HG02610 (cell line): ENCODE measurements around the gene SLC49A3.
"Not testable (repeated sequence)": the region's sequence is repeated elsewhere in the genome, so short reads cannot be mapped to it uniquely, and the experiment has no call there.

Source experiments
- ATAC-seq: cut with Tn5 transposase; IDR thresholded peaks from one replicate; pipeline ENCODE4 v1.9.1; 2021; ENCODE audit warnings: mild to moderate bottlenecking, moderate library complexity; ENCODE audit not compliant: unreplicated experiment

SLC49A3 gene

DNA sequence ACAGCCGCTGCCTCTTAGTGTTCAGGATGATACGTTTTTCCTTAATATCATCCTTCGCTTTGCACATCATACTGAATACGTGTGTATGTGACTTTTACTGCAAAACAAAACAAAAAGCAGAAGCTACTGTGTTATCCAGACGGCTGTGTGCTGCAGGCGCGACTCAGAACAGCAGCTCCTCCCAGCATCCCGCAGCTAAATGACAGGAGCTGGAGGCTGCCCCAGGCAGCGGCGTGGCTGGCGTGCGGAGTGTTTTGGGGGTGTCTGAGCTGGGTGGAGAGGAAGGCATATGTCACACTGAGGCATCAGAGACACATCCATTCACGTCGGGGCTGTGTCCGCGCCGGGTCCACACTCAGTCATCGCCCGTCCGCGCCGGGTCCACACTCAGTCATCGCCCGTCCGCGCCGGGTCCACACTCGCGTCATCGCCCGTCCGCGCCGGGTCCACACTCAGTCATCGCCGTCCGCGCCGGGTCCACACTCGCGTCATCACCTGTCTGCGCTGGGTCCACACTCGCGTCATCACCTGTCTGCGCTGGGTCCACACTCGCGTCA is 33.3 kb upstream of the SLC49A3 start:
- no peak for ATAC-seq

DNA sequence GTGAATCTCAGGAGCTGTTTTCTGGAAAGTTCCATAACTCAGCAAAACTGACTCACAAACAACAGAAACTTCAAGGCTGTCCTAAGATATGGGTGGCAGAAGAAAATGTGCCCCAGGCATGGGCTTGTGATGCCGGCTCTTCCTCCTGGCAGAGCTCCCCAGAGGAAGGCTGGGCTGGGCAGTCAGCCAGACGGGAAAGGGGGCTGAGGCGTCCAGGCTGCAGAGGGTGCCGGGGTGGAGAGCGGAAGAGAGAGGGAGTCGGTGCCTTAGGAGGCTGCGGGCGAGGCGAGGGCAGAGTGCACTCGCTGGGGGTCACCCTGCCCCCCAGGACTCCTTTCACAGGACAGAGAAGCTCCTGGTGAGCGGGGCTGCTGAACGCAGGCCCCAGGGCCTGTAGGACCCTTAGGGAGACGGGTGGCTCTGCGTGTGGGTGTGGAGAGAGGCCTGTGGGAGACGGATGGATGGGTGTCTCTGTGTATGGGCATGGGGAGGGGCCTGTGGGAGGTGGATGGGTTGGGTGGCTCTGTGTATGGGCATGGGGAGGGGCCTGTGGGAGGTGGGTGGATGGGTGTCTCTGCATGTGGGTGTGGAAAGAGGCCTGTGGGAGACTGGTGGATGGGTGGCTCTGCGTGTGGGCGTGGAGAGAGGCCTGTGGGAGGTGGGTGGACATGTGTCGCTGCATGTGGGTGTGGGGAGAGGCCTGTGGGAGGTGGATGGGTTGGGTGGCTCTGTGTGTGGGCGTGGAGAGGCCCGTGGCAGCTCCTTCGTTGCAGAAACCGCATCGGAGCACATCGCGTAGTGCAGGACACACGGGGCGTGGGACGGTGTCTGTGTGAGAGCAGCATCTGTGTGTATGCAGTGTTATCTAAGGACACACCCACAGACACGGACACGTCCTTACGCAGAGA is 32.6 kb upstream of the SLC49A3 start:
- no peak for ATAC-seq

DNA sequence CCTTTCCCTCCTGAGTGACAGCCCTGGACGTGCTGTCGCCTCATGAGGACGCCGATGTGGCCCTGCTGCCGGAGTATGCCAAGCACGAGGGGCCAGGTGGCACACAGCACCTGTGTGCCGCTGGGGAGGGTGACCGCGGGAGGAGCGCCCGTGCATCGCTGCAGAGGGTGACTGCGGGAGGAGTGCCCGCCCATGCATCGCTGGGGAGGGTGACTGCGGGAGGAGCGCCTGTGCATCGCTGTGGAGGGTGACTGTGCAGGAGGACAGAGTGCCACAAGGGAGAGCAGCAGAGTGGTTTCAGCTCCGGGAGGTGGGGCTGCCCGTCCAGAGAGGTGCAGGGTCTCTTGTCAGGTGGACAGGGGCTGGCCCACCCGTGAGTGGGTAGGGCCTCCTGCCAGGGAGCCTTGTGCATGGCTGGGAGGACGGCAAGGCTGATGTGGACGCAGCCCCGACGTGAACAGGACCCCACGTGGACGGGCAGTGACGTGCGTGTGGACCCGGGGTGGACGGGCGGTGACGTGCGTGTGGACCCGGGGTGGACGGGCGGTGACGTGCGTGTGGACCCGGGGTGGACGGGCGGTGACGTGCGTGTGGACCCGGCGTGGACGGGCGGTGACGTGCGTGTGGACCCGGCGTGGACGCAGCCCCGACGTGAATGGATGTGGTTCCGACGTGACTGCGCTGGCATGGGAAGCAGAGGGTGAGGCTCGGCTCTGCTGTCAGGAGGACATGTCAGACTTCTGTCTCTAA is 31.3 kb upstream of the SLC49A3 start:
- ATAC-seq: no peak

DNA sequence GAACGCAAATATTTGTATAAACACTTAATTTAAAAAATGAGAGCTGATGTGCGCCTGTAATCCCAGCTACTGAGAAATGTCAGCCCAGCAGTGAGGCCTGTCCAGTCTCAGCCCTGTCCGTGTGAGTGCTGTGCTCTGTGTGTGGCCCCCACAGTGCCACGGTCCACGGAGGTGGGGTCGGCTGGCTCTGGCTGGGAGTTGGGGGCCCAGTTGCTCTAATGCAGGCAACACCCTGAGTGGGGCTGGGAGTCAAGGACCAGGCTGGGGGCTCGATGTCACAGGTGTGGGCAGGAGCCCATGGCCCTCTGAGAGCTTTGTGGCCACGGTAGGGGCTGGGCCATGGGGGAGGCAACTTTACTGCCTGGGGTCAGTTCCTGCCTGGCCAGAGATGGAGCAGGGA is 29.5 kb upstream of the SLC49A3 start:
- ATAC-seq: no peak

DNA sequence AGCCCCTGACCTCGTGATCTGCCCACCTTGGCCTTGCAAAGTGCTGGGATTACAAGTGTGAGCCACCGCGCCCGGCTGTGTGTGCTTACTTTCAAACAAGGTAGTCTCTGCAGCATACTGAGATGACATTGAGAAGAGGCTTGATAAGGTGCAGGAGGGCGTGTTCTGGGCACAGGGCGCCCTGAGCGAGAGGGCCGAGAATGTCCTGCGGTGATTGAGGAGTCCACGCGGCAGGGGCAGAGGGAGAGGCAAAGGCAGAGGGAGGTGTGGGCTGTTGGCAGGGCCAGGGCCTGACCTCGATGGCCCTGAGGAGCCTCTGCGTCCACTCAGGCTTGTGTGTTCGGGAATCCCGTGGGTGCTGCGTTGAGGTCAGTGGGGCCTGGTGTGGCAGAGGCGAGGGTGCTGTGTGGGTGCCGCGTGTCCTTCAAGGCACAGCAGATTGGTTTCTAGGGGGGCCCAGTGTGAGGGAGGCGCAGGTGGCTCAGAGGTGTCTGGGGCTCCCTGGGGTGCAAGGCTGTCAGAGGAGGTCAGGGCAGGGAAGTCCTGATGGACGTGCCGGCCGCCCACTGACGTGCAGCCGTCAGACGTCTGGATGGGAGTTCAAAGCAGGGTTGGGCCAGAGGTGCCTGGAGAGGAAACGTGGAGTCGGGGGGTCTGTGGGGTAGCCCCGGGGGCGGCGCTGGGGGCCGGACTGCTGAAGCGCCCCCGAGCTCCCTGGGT is 28.8 kb upstream of the SLC49A3 start:
- no peak for ATAC-seq

DNA sequence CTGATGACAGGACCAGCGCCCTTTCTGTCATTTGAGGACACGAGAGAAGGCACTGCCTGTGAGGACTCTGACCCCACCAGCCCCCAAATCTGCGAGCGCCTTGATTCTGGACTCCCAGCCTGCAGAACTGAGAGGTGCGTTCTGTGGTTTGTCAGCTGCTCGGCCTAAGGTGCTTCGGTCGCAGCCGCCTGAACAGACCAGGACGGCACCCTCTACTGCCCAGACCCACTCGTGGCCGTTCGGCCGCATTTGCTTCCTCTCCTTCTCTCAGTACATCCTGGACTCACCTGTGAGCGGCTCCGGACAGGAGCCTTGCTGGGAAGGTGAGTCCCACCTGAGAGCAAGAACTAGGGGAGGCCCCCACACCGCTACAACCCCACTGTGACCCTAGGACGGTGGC is 25.1 kb upstream of the SLC49A3 start:
- ATAC-seq: no peak

DNA sequence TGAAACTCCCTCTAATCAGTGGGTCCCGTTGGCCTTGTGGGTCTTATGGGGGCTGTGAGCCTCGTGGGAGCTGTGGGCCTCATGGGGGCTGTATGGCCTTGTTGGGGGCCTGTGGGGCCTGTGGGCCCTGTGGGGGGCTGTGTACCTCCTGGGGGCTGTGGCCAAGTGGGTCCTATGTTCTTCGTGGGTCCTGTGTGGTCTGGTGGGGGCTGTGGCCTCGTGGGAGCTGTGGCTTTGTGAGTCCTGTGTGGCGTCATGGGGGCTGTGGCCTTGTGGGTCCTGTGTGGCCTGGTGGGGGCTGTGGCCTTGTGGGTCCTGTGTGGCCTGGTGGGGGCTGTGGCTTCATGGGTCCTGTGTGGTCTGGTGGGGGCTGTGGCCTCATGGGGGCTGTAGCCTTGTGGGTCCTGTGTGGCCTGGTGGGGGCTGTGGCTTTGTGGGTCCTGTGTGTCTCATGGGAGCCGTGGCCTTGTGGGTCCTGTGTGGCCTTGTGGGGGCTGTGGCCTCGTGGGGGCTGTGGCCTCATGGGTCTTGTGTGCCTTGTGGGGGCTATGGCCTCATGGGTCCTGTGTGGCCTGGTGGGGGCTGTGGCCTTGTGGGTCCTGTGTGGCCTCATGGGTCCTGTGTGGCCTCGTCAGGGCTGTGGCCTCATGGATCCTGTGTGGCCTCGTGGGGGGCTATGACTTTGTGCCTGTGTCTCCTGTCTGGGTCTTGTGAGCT is 24.1 kb upstream of the SLC49A3 start:
- ATAC-seq: no peak

DNA sequence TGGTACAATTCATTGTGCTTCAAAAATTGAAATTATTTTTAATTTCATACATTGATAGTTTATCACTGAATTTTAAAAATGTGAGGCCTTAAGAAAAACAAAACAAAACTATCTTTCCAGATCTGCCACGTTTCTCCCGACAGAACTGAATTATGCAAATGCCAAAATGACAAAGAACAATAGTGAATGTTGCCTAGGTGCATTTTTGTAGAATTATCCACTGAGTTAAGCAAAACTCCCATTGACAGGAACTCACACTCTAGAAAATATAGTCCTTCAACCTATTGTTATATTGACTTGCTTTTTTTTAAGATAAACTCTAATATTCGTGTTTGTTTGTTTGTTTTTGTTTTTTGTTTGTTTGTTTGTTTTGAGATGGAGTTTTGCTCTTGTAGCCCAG is 23.1 kb upstream of the SLC49A3 start:
- no peak for ATAC-seq

DNA sequence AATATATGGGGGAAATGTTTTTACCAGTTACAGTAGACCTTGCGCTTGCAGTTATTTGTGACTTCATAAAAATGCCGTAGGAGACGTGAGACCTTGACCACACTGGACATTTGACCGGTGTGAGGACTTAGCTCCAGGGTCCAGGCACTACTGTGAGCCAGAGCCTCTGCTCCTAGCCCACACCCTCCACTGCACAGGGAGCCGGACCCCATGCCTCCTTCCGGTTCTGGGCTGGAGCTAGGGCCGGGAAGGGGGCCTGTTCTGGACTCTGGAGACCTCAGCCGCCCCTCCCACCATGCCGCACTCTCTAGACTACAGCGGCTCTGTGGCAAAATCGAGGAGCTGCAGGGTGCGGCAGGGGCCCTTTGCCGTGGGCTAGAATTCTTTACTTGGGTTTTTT is 22.0 kb upstream of the SLC49A3 start:
- ATAC-seq: no peak

DNA sequence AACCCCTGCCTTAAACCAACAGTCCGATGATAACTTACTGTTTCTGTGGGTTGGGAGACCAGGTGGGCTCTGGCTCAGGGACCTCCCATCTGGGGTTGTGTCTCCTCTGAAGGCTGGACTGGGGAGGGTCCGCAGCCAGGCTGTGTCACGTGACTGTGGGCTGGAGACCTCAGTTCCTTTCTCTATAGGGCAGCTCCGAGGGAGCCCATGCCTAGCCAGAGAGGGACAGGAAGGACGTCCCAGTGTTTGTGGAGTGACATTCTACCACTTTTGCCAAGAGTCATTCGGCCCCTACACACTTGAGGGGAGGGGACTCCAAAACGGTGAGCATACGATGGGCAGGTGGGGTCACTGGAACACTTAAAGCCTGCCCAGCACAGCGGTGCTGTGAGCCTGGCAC is 21.2 kb upstream of the SLC49A3 start:
- ATAC-seq: no peak

DNA sequence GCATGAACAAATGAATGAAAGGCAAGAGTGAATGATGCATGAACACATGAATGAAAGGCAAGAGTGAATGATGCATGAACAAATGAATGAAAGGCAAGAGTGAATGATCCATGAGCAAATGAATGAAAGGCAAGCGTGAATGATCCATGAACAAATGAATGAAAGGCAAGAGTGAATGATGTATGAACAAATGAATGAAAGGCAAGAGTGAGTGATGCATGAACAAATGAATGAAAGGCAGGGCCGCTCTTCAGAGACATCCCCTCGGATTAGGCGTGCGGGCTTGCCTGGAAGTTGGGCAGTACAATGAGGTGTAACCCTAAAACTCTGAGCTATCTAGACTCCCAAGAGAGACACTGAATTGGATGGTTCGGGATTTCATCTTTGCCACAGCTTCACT is 20.4 kb upstream of the SLC49A3 start:
- ATAC-seq: no peak

DNA sequence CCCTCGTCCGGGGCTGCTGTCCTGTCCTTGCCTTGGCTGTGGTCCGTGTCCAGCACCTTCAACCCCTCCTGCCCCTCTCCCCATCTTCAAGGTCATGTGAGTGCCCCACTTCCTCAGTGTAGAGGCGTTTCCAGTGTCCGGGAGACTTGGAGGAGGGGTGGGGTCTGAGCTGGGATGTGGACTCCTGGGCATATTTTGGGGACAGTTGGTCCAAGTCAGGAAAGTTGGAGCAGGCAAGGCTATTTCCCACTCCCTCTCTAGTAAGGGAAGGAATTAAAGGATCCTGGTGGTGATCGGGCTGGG is 19.6 kb upstream of the SLC49A3 start:
- ATAC-seq: no peak

DNA sequence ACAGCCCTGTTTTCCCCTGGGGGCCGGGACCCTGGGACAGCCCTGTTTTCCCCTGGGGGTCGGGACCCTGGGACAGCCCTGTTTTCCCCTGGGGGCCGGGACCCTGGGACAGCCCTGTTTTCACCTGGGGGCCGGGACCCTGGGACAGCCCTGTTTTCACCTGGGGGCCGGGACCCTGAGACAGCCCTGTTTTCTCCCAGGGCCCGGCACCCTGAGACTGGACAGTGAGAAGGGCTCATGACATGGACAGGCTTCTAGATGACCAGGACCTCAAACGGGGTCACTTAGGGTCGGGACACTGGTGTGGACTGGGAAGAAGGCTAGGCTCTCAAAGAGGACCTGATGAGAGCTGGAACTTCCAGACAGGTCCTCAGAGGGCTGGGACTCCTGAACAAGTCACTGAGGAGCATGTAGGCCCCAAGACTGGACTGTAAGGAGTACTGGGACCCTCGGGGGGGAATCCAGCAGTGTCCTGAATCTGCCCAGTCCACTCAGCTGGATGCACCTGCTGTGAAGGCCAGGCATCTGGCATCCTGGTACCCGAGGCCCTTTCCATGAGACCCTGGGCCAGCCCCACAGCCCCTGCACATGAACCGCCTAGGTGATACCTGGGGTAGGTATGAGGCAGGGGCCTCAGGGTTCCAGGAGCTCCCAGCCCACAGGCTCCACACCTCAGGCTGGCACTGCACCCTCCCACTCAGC is 19.1 kb upstream of the SLC49A3 start:
- ATAC-seq: no peak

DNA sequence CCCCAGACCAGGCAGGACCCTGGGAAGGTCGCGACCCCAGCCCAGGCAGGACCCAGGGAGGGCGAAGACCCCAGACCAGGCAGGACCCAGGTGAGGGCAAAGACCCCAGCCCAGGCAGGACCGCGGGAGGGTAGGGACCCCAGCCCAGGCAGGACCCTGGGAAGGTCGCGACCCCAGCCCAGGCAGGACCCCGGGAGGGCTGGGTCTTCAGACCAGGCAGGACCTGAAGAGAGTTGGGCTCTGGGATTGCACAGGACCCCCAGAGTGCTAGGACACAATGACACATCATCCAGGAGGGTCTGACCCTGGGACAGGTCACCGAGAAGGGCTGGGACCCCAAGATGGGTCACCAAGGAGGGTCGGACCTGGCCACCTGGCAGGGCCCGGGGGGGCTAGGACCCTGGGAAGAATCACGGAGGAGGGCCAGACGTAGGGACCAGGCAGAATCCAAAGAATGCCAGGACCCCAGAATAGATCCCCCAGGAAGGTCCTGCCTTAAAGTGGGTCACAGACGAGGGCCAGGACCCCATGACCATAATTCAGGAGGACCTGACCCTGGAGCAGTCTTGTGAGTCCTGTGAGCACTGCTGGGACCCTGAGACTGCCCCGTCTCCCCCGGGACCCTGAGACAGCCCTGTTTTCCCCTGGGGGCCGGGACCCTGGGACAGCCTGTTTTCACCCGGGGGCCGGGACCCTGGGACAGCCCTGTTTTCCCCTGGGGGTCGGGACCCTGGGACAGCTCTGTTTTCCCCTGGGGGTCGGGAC is 18.1 kb upstream of the SLC49A3 start:
- no peak for ATAC-seq

DNA sequence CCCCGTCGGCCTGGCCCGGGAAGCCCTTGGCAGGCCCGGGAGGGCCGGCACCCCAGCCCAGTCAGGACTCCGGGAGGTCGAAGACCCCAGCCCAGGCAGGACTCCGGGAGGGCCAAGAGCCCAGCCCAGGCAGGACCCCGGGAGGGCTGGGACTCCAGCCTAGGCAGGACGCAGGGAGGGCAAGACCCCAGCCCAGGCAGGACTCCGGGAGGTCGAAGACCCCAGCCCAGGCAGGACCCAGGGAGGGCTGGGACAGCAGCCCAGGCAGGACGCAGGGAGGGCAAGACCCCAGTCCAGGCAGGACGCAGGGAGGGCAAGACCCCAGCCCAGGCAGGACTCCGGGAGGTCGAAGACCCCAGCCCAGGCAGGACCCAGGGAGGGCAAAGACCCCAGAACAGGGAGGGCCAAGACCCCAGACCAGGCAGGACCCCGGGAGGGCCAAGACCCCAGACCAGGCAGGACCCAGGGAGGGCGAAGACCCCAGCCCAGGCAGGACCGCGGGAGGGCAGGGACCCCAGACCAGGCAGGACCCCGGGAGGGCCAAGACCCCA is 17.2 kb upstream of the SLC49A3 start:
- ATAC-seq: not testable (repeated sequence)

DNA sequence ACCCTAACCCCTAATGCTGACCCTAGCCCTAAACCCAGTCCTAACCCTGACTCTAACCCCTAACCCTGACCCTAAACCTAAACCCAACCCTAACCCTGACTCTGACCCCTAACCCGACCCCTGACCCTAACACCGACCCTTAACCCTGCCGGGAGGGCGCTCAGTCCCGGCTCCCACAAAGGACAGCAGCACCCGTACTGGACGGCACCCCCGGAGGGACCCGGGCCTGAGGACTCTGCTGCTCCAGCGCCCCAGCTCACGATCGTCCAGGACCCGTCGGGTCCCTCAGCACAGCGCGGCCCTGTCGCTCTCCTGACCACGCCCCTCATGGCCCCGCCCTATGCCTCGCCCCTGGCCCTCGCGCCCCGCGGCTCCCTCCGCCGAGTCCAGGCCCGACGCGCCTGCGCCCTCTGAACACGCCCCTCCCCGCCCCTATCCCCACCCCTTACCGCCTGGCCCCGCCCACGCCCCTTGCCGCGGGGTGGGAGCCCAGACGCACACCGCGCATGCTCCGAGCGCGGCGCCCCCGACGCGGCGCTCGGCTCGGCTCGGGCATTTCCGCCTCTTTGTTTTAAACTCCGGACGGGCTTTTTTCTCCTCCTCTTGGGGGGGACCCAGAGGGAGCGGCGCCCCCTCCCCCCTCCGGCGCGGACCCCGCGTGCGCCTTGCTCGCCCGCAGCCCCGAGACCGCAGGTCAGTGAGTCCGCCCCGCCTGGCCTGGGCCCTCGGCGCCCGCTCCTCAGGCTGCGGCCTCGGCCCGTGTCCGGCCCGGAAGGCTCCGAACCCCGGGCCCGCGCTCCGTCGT is 16.5 kb upstream of the SLC49A3 start, which contains the start of gene PCGF3:
Gene PCGF3, plus strand, starts transcription at position 555 of the 805 bp plus-strand sequence. CDS start 27,849 bp downstream, outside the sequence.
- peak; percentile 89 for ATAC-seq

DNA sequence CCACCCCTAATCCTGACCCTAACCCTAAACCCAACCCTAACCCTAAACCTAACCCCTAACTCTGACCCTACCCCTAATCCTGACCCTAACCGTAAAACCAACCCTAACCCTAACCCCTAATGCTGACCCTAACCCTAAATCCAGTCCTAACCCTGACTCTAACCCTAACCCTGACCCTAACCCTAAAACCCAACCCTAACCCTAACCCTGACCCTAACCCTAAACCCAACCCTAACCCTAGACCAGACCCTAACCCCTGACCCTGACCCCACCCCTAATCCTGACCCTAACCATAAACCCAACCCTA is 16.0 kb upstream of the SLC49A3 start:
- ATAC-seq: no peak

DNA sequence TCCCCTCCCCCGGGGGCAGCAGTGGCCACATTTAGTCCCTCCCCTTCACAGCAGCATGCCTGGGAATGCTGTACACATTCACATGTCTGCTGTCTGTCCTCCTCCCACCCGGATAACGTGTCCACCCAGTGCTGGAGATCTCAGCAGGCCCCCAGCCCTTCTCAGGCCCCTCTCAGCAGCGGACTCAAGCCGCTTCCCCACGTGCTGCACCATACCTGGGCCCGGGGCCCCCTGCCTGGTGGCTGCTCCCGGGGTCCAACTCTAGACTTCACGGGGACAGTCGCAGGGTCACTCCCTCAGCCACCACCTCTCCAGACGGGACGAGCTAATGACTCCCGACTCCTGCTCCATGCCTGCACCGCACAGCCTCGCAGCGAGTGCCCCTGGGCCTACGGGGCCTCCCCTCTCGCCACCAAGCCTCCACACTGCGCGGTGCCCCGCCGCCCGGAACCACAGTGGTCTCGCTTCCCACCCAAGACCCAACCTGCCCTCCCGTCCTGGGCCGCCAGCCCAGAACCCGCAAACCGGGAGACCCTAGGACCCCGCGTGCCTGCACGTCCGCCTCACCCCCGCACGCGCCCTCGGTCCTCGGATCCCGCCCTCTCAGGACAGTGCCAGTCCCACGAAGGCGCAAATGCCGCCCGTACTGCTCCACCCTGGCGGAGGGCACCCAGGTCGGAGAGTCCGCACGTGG is 15.4 kb upstream of the SLC49A3 start:
- ATAC-seq: no peak
